ENCODE data around the gene RRAS2.

The RRAS2 gene

GRCh38 chr11:14306481-14306880 is 52.5 kb downstream of the RRAS2 start:
- Histone ChIP-seq H2AFZ (ENCODE audit: low read length) (no peak overlapping the region), H3K27me3 (ENCODE audit: control insufficient read depth in 3 of 3, insufficient read depth in 3 of 3, low read depth in 1 of 3, low read length in 3 of 3) (no peaks in the 10 kb centered on the region), H4K8ac (ENCODE audit: low read depth, low read length) (no peak overlapping the region), H3K4me1 (ENCODE audit: control insufficient read depth in 2 of 2, insufficient read depth in 1 of 2, low read depth in 1 of 2, low read length in 2 of 2) (peaks cover 5 to 9% of the 10 kb centered on the region in 2 donors), H3K9me3 (replicated peaks in 1 of 2; ENCODE audit: control insufficient read depth in 2 of 2, insufficient read depth in 1 of 2, low read depth in 1 of 2, low read length in 2 of 2) (no peaks in the 10 kb centered on the region), H4K91ac (ENCODE audit: low read depth, low read length, poor library complexity) (no peak overlapping the region), H3K27ac (replicated peaks; ENCODE audit: low read length) (no peak overlapping the region), H3K36me3 (replicated peaks in 1 of 2; ENCODE audit: control insufficient read depth in 2 of 2, insufficient read depth in 2 of 2, low read length in 2 of 2) (no peaks in the 10 kb centered on the region), H2BK15ac (ENCODE audit: low read length) (no peak overlapping the region), H3K23ac (ENCODE audit: low read depth, low read length, poor library complexity) (no peak overlapping the region), H3K18ac (ENCODE audit: low read length) (no peak overlapping the region), H2BK12ac (ENCODE audit: low read length) (no peak overlapping the region), H2AK5ac (ENCODE audit: low read depth, low read length) (no peak overlapping the region), H2BK120ac (ENCODE audit: low read depth, low read length) (no peak overlapping the region), H2BK5ac (ENCODE audit: low read length) (no peak overlapping the region), H3K4ac (ENCODE audit: low read length) (no peak overlapping the region), H3K4me3 (ENCODE audit: low read length in 2 of 2) (no peak overlapping the region), H3K79me1 (ENCODE audit: low read depth, low read length) (peaks cover 2% of the 10 kb centered on the region), H3K9ac (ENCODE audit: low read depth, low read length, poor library complexity) (no peak overlapping the region), H3K14ac (ENCODE audit: low read length) (no peak overlapping the region), H3K4me2 (ENCODE audit: insufficient read depth, low read length, poor library complexity, severe bottlenecking) (no peak overlapping the region)
- WGBS, 2 donors (ENCODE audit: extremely low coverage in 2 of 2, insufficient read length in 2 of 2, insufficient replicate concordance in 1 of 2): no CpG with 5 or more reads among the region's 1 CpG
- no peak for DNase-seq (ENCODE audit: low spot score)

GRCh38 chr11:14305649-14306048 is 53.3 kb downstream of the RRAS2 start:
- Histone ChIP-seq H3K4ac (ENCODE audit: low read length) (no peak overlapping the region), H3K36me3 (replicated peaks in 1 of 2; ENCODE audit: control insufficient read depth in 2 of 2, insufficient read depth in 2 of 2, low read length in 2 of 2) (no peaks in the 10 kb centered on the region), H3K79me1 (ENCODE audit: low read depth, low read length) (peaks cover 2% of the 10 kb centered on the region), H3K4me2 (ENCODE audit: insufficient read depth, low read length, poor library complexity, severe bottlenecking) (no peak overlapping the region), H3K23ac (ENCODE audit: low read depth, low read length, poor library complexity) (no peak overlapping the region), H3K4me1 (ENCODE audit: control insufficient read depth in 2 of 2, insufficient read depth in 1 of 2, low read depth in 1 of 2, low read length in 2 of 2) (peaks cover 3 to 9% of the 10 kb centered on the region in 2 donors), H3K27ac (replicated peaks; ENCODE audit: low read length) (no peak overlapping the region), H3K4me3 (ENCODE audit: low read length in 2 of 2) (no peak overlapping the region), H2BK5ac (ENCODE audit: low read length) (no peak overlapping the region), H2BK15ac (ENCODE audit: low read length) (no peak overlapping the region), H3K9me3 (replicated peaks in 1 of 2; ENCODE audit: control insufficient read depth in 2 of 2, insufficient read depth in 1 of 2, low read depth in 1 of 2, low read length in 2 of 2) (no peaks in the 10 kb centered on the region), H2AK5ac (ENCODE audit: low read depth, low read length) (no peak overlapping the region), H3K9ac (ENCODE audit: low read depth, low read length, poor library complexity) (no peak overlapping the region), H3K18ac (ENCODE audit: low read length) (no peak overlapping the region), H3K14ac (ENCODE audit: low read length) (no peak overlapping the region), H4K8ac (ENCODE audit: low read depth, low read length) (no peak overlapping the region), H4K91ac (ENCODE audit: low read depth, low read length, poor library complexity) (no peak overlapping the region), H2BK120ac (ENCODE audit: low read depth, low read length) (no peak overlapping the region), H3K27me3 (ENCODE audit: control insufficient read depth in 3 of 3, insufficient read depth in 3 of 3, low read depth in 1 of 3, low read length in 3 of 3) (no peaks in the 10 kb centered on the region), H2AFZ (ENCODE audit: low read length) (no peak overlapping the region), H2BK12ac (ENCODE audit: low read length) (no peak overlapping the region)
- WGBS, 2 donors (ENCODE audit: extremely low coverage in 2 of 2, insufficient read length in 2 of 2, insufficient replicate concordance in 1 of 2): no CpG with 5 or more reads among the region's 7 CpGs
- no peak for DNase-seq (ENCODE audit: low spot score)

GRCh38 chr11:14304601-14305000 is 54.4 kb downstream of the RRAS2 start:
- Histone ChIP-seq H2BK15ac (ENCODE audit: low read length) (no peak overlapping the region), H3K9ac (ENCODE audit: low read depth, low read length, poor library complexity) (no peak overlapping the region), H3K18ac (ENCODE audit: low read length) (no peak overlapping the region), H3K14ac (ENCODE audit: low read length) (no peak overlapping the region), H3K4ac (ENCODE audit: low read length) (no peak overlapping the region), H2BK120ac (ENCODE audit: low read depth, low read length) (no peak overlapping the region), H3K4me3 (ENCODE audit: low read length in 2 of 2) (no peak overlapping the region), H2BK12ac (ENCODE audit: low read length) (no peak overlapping the region), H3K27ac (replicated peaks; ENCODE audit: low read length) (no peak overlapping the region), H3K9me3 (replicated peaks in 1 of 2; ENCODE audit: control insufficient read depth in 2 of 2, insufficient read depth in 1 of 2, low read depth in 1 of 2, low read length in 2 of 2) (no peaks in the 10 kb centered on the region), H3K4me1 (ENCODE audit: control insufficient read depth in 2 of 2, insufficient read depth in 1 of 2, low read depth in 1 of 2, low read length in 2 of 2) (peaks cover 2 to 9% of the 10 kb centered on the region in 2 donors), H3K23ac (ENCODE audit: low read depth, low read length, poor library complexity) (no peak overlapping the region), H2BK5ac (ENCODE audit: low read length) (no peak overlapping the region), H3K4me2 (ENCODE audit: insufficient read depth, low read length, poor library complexity, severe bottlenecking) (no peak overlapping the region), H3K79me1 (ENCODE audit: low read depth, low read length) (peaks cover 2% of the 10 kb centered on the region), H3K36me3 (replicated peaks in 1 of 2; ENCODE audit: control insufficient read depth in 2 of 2, insufficient read depth in 2 of 2, low read length in 2 of 2) (no peaks in the 10 kb centered on the region), H4K8ac (ENCODE audit: low read depth, low read length) (no peak overlapping the region), H2AFZ (ENCODE audit: low read length) (no peak overlapping the region), H2AK5ac (ENCODE audit: low read depth, low read length) (no peak overlapping the region), H3K27me3 (ENCODE audit: control insufficient read depth in 3 of 3, insufficient read depth in 3 of 3, low read depth in 1 of 3, low read length in 3 of 3) (no peaks in the 10 kb centered on the region), H4K91ac (ENCODE audit: low read depth, low read length, poor library complexity) (no peak overlapping the region)
- no peak for DNase-seq (ENCODE audit: low spot score)

- no peak overlapping the region for H3K4me3 ChIP-seq (ENCODE audit: low read length in 2 of 2)
- H3K79me1 ChIP-seq (ENCODE audit: low read depth, low read length): no peaks in the 10 kb centered on the region
- no peak overlapping the region for H3K18ac ChIP-seq (ENCODE audit: low read length)
- H2AK5ac ChIP-seq (ENCODE audit: low read depth, low read length): no peak overlapping the region
- H3K4ac ChIP-seq (ENCODE audit: low read length): no peak overlapping the region
- H3K27me3 ChIP-seq (ENCODE audit: control insufficient read depth in 3 of 3, insufficient read depth in 3 of 3, low read depth in 1 of 3, low read length in 3 of 3): no peaks in the 10 kb centered on the region
- H3K4me1 ChIP-seq (ENCODE audit: control insufficient read depth in 2 of 2, insufficient read depth in 1 of 2, low read depth in 1 of 2, low read length in 2 of 2): peaks cover 0 to 4% of the 10 kb centered on the region in 2 donors
- H3K4me2 ChIP-seq (ENCODE audit: insufficient read depth, low read length, poor library complexity, severe bottlenecking): no peak overlapping the region
- WGBS, 2 donors (ENCODE audit: extremely low coverage in 2 of 2, insufficient read length in 2 of 2, insufficient replicate concordance in 1 of 2): no CpG with 5 or more reads among the region's 6 CpGs
- H3K27ac ChIP-seq (replicated peaks; ENCODE audit: low read length): no peak overlapping the region
- no peak overlapping the region for H2BK12ac ChIP-seq (ENCODE audit: low read length)
- H2AFZ ChIP-seq (ENCODE audit: low read length): no peak overlapping the region
- H3K9me3 ChIP-seq (replicated peaks in 1 of 2; ENCODE audit: control insufficient read depth in 2 of 2, insufficient read depth in 1 of 2, low read depth in 1 of 2, low read length in 2 of 2): no peaks in the 10 kb centered on the region
- no peak overlapping the region for H3K9ac ChIP-seq (ENCODE audit: low read depth, low read length, poor library complexity)
- H3K14ac ChIP-seq (ENCODE audit: low read length): no peak overlapping the region
- no peak overlapping the region for H2BK5ac ChIP-seq (ENCODE audit: low read length)
- H3K23ac ChIP-seq (ENCODE audit: low read depth, low read length, poor library complexity): no peak overlapping the region
- DNase-seq (ENCODE audit: low spot score): peak; percentile 38
- no peak overlapping the region for H2BK120ac ChIP-seq (ENCODE audit: low read depth, low read length)
- H2BK15ac ChIP-seq (ENCODE audit: low read length): no peak overlapping the region
- no peak overlapping the region for H4K91ac ChIP-seq (ENCODE audit: low read depth, low read length, poor library complexity)
- H4K8ac ChIP-seq (ENCODE audit: low read depth, low read length): no peak overlapping the region
- no peaks in the 10 kb centered on the region for H3K36me3 ChIP-seq (replicated peaks in 1 of 2; ENCODE audit: control insufficient read depth in 2 of 2, insufficient read depth in 2 of 2, low read length in 2 of 2)
Observed at GRCh38 chr11:14300661-14301304, 58.2 kb downstream of the RRAS2 start.

All from neuronal stem cell (in vitro differentiated cells).